Measurements from ENCODE around the gene GPR42. TPM values are rescaled to one million over a fixed set of nuclear protein-coding genes. Genes with fewer than 3 reads are reported as not detected.

The GPR42 gene
- total RNA-seq, 2 donors from 2014 or later: not detected

DNA sequence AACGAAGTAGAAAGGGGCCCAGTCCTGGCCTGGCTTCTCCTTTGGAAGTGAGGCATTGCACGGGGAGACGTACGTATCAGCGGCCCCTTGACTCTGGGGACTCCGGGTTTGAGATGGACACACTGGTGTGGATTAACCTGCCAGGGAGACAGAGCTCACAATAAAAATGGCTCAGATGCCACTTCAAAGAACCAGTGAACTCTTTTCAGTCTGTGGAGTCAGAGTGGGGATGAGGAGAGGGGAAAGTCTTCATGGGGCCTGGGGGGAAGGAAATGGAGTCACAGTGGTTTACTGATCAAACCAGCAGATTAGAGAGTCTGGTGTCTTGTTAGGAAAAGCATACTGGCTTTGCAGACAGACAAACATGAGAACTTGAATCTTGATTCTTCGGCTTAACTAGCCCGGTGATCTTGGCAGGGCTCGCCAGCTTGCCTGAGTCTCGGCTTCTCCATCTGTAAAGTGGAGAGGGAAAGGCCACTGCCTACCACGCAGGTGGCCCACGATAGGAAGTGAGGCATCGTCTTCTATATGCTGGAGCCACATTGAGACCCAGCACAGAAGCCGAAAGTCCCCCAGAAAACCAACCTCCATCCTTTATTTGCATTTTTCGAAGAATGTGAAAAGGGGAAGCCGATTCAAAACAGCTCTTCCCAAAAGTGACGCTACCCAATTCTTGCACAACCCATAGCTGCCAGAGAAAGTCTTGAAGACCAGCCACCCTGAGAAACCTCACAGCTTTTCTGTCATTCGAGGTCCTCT is 23.5 kb upstream of the GPR42 start, which contains the start of gene FFAR1:
Gene FFAR1 (plus strand): TSS at position 732 of the 759 bp plus-strand sequence. CDS start 3,650 bp downstream, outside the sequence.
- Histone ChIP-seq H3K27ac (no peak within 1 kb of the TSS), H3K27me3 (replicated peaks; ENCODE audit: insufficient read depth) (no peaks in the 10 kb centered on the region), H3K4me1 (ENCODE audit: control insufficient read depth in 1 of 2, low read depth in 2 of 2) (no peaks in the 10 kb centered on the region), H3K36me3 (no peaks in the 10 kb centered on the region), H3K4me3 (no peak within 1 kb of the TSS), H3K9me3 (no peaks in the 10 kb centered on the region)
- TF ChIP-seq, protein P1, sequence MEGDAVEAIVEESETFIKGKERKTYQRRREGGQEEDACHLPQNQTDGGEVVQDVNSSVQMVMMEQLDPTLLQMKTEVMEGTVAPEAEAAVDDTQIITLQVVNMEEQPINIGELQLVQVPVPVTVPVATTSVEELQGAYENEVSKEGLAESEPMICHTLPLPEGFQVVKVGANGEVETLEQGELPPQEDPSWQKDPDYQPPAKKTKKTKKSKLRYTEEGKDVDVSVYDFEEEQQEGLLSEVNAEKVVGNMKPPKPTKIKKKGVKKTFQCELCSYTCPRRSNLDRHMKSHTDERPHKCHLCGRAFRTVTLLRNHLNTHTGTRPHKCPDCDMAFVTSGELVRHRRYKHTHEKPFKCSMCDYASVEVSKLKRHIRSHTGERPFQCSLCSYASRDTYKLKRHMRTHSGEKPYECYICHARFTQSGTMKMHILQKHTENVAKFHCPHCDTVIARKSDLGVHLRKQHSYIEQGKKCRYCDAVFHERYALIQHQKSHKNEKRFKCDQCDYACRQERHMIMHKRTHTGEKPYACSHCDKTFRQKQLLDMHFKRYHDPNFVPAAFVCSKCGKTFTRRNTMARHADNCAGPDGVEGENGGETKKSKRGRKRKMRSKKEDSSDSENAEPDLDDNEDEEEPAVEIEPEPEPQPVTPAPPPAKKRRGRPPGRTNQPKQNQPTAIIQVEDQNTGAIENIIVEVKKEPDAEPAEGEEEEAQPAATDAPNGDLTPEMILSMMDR (IDR thresholded peaks at IDR 0.05): no peak
- ATAC-seq (ENCODE audit: insufficient number of reproducible peaks, low FRiP score, low read depth) (no peak), DNase-seq (ENCODE audit: low spot score) (no peak)

- Histone ChIP-seq H3K4me1 (ENCODE audit: control insufficient read depth in 1 of 2, low read depth in 2 of 2) (no peaks in the 10 kb centered on the region), H3K9me3 (no peaks in the 10 kb centered on the region), H3K36me3 (no peaks in the 10 kb centered on the region), H3K4me3 (no peak overlapping the region), H3K27ac (no peak overlapping the region), H3K27me3 (replicated peaks; ENCODE audit: insufficient read depth) (no peaks in the 10 kb centered on the region)
- TF ChIP-seq, protein P1 (IDR thresholded peaks at IDR 0.05): no peak
- DNase-seq (ENCODE audit: low spot score) (no peak), ATAC-seq (ENCODE audit: insufficient number of reproducible peaks, low FRiP score, low read depth) (no peak)
These were observed 23.0 kb upstream of the GPR42 start for GRCh38 chr19:35347930-35348298.

DNA sequence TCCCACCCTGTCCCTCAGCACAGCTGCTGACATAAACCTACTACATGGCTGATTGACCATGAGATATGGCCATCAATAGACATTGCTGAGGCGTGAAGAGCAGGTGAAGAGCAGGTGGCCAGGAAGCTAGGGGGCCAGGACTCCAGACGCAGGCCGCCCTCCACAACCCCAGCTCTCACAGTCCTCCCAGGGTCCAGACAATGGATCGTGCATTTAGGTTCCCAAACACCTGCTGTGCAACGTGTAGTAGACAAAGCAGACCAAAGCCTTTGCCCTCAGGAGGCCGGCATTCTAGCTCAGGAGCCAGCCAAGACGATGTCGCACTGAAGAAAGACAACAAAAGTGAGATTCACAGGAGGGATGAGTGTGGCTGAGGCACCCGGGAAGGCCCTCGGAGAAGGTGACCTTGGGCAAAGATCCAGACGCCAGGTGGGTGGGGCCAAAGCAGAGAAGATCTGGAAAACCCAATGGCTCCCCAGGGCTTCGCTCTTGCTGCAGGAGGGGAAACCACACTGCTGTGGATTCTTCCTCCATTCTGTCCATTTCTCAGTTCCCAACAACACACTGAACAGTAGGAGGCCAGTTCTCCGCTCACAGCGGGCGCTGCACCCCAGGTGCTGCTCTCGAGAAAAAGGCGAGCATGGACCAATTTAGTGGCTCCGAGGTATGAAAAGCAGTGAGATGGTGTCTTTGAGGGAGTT is 21.8 kb upstream of the GPR42 start:
- Histone ChIP-seq H3K36me3 (no peaks in the 10 kb centered on the region), H3K4me1 (ENCODE audit: control insufficient read depth in 1 of 2, low read depth in 2 of 2) (no peaks in the 10 kb centered on the region), H3K27me3 (replicated peaks; ENCODE audit: insufficient read depth) (no peaks in the 10 kb centered on the region), H3K27ac (no peak overlapping the region), H3K9me3 (no peaks in the 10 kb centered on the region), H3K4me3 (no peak overlapping the region)
- ATAC-seq (ENCODE audit: insufficient number of reproducible peaks, low FRiP score, low read depth) (no peak), DNase-seq (ENCODE audit: low spot score) (no peak)
- TF ChIP-seq, protein P1 (IDR thresholded peaks at IDR 0.05): no peak

DNA sequence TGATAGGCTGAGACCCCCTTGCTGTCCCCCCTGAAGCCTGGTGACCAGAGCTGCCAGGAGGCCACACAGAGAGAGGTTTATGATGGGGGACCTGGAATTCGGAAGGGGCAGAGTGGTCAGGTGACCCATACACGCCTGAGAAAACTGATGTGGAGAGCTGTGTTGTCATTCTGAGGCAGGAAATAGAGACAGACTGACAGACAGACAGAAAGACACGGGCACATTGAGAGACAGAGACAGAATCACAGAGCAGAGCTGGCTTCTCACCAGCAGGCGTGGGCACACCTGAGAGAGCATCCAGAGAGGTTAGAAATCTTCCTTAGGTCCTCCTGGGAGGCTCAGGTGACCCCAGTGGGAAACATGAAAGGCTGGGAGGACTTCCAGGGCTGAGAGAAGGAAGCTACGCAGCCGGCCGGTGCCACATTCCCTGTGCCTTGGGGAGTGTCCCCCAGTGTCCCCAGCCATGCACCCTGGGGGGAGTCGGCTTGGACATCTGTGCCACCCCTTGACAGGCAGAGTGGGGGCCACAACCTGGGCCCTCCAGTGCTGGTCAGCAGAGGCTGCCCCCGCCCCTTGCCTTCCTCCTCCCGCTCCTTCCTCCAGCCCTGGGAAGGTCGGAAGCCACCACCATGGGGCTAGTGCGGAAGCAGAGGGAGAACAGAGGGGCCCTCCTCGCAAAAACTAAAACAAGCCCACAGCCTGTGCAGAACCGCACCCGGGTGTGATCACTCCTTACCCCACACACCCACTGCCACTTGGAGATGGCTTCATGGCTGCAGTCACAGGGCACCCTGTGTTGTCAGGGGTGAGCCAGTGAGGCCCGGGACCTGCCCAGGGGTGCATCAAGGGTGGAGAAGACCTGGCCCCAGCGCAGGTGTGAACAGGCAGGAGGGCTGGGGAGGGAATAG is 21.0 kb upstream of the GPR42 start:
- H3K36me3 ChIP-seq: no peaks in the 10 kb centered on the region
- no peak for ATAC-seq (ENCODE audit: insufficient number of reproducible peaks, low FRiP score, low read depth)
- TF ChIP-seq, protein P1 (IDR thresholded peaks at IDR 0.05): no peak
- no peaks in the 10 kb centered on the region for H3K4me1 ChIP-seq (ENCODE audit: control insufficient read depth in 1 of 2, low read depth in 2 of 2)
- no peaks in the 10 kb centered on the region for H3K9me3 ChIP-seq
- H3K4me3 ChIP-seq: no peak overlapping the region
- no peak overlapping the region for H3K27ac ChIP-seq
- DNase-seq (ENCODE audit: low spot score): no peak
- no peaks in the 10 kb centered on the region for H3K27me3 ChIP-seq (replicated peaks; ENCODE audit: insufficient read depth)

GRCh38 chr19:35350591-35350990 is 20.3 kb upstream of the GPR42 start:
- Histone ChIP-seq H3K9me3 (no peaks in the 10 kb centered on the region), H3K27me3 (replicated peaks; ENCODE audit: insufficient read depth) (no peaks in the 10 kb centered on the region), H3K27ac (no peak overlapping the region), H3K36me3 (no peaks in the 10 kb centered on the region), H3K4me1 (ENCODE audit: control insufficient read depth in 1 of 2, low read depth in 2 of 2) (no peaks in the 10 kb centered on the region), H3K4me3 (no peak overlapping the region)
- DNase-seq (ENCODE audit: low spot score): no peak
- TF ChIP-seq, protein P1 (IDR thresholded peaks at IDR 0.05): no peak
- ATAC-seq (ENCODE audit: insufficient number of reproducible peaks, low FRiP score, low read depth): no peak

Measured in thoracic aorta (tissue), 2 donors.